Left lung (tissue), 10 donors: ENCODE results near the gene EYA2. TPM values are rescaled to one million over a fixed set of nuclear protein-coding genes. Genes with fewer than 3 reads are reported as not detected.

ENCODE experiments used
- ATAC-seq: fragments of 200-7000 bp; cut with Tn5 transposase; one replicate; pipeline ENCODE4 v1.9.1; 2020; ENCODE audit warnings: moderate library complexity
- DNase-seq, 4 donors: peaks; one replicate each; pipeline ENCODE4 v3.0.0-alpha.2; 2013 to 2020
- H3K27ac ChIP-seq, 2 donors: fragments of 200-600 bp; sonication (generic) in 1 of 2; one replicate each; pipeline versions ENCODE4 v1.5.0 to v1.8.0; 2020 to 2021
- H3K27me3 ChIP-seq, 2 donors: fragments of 200-600 bp; sonication (generic) in 1 of 2; one replicate each; pipeline versions ENCODE4 v1.5.0 to v1.8.0; 2020 to 2021
- H3K36me3 ChIP-seq, 2 donors: fragments of 200-600 bp; sonication (generic) in 1 of 2; one replicate each; pipeline versions ENCODE4 v1.5.0 to v1.8.0; 2020 to 2021
- H3K4me1 ChIP-seq, 2 donors: fragments of 200-600 bp; one replicate each; pipeline ENCODE4 v1.8.0; 2021
- H3K4me3 ChIP-seq, 2 donors: fragments of 200-600 bp; sonication (generic) in 1 of 2; one replicate each; pipeline versions ENCODE4 v1.5.0 to v1.8.0; 2020 to 2021; ENCODE audit warnings: mild to moderate bottlenecking in 1 of 2
- H3K9me3 ChIP-seq, 2 donors: fragments of 200-600 bp; sonication (generic) in 1 of 2; one replicate each; pipeline versions ENCODE4 v1.5.0 to v1.8.0; 2020 to 2021
- CTCF ChIP-seq, 2 donors: fragments of 200-600 bp; sonication (generic) in 1 of 2; IDR thresholded peaks; one replicate each; pipeline versions ENCODE4 v1.5.0 to v1.8.0; 2021; ENCODE audit warnings: antibody characterized with exemption in 2 of 2
- intact Hi-C, 2 donors: fragments of 100-400 bp; cut with DNase I; formaldehyde crosslinking; loops; one replicate each; pipeline versions ENCODE4 v1.11.2 to v1.14.2; 2022
- polyA plus RNA-seq, 6 donors: library from polyadenylated mRNA; unstranded; fragments of 120-200 nt; gene quantifications; one replicate each; pipeline ENCODE4 v1.2.1, GENCODE V29; 2013; ENCODE audit not compliant: insufficient read length in 6 of 6
- total RNA-seq, 2 donors: library from RNA; stranded (reverse); fragmentation: NEBNext Ultra II Directional; extraction: Animal tissue kit (Norgen Biotek cat#: 25700); gene quantifications; one replicate each; pipeline ENCODE4 v1.2.1, GENCODE V29; 2021
- donor health status: DM: no; HTN: yes; CAD: no.
- donor health status: DM: no; HTN: no; CAD: no.

EYA2 gene
- total and polyA plus RNA-seq, 8 donors: 0.77 to 2.3 (median 1.2) TPM

- H3K27me3 ChIP-seq: peaks cover 0 to 2% of the 10 kb centered on the region in 2 donors
- H3K36me3 ChIP-seq: no peaks in the 10 kb centered on the region
- ATAC-seq (no peak), DNase-seq (no peak)
- H3K27ac ChIP-seq: no peak overlapping the region
- H3K4me1 ChIP-seq: no peaks in the 10 kb centered on the region
- no peak overlapping the region for H3K4me3 ChIP-seq
- no peak for TF ChIP-seq CTCF (IDR thresholded peaks at IDR 0.05)
- H3K9me3 ChIP-seq: no peaks in the 10 kb centered on the region
- intact Hi-C loops: no loop called here
Observed at GRCh38 chr20:47035026-47035590, 140.5 kb downstream of the EYA2 start.

- H3K36me3 ChIP-seq: no peaks in the 10 kb centered on the region
- intact Hi-C loops: no loop called here
- no peak for ATAC-seq
Observed at GRCh38 chr20:47036091-47036870, 141.6 kb downstream of the EYA2 start.

GRCh38 chr20:47038566-47039560 lies 144.2 kb downstream of the EYA2 start:
- intact Hi-C loops: no loop called here
- DNase-seq (peak in 2 of 4 donors; percentile 23 to 71), ATAC-seq (no peak)
- Histone ChIP-seq H3K27me3 (peaks cover 6 to 23% of the 10 kb centered on the region in 2 donors), H3K36me3 (no peaks in the 10 kb centered on the region), H3K4me1 (no peaks in the 10 kb centered on the region), H3K27ac (no peak overlapping the region), H3K9me3 (no peaks in the 10 kb centered on the region), H3K4me3 (no peak overlapping the region)
- TF ChIP-seq CTCF (IDR thresholded peaks at IDR 0.05): no peak

More at GRCh38 chr20:47036091-47036870, 141.6 kb downstream of the EYA2 start:
- H3K4me3 ChIP-seq: no peak overlapping the region
- no peak for TF ChIP-seq CTCF (IDR thresholded peaks at IDR 0.05)
- H3K27me3 ChIP-seq: peaks cover 0 to 14% of the 10 kb centered on the region in 2 donors
- no peaks in the 10 kb centered on the region for H3K4me1 ChIP-seq
- no peaks in the 10 kb centered on the region for H3K9me3 ChIP-seq
- H3K27ac ChIP-seq: no peak overlapping the region
- DNase-seq: no peak

- ATAC-seq: no peak
- DNase-seq: no peak
- intact Hi-C loops: no loop called here
Observed at GRCh38 chr20:47040506-47041125, 146.0 kb downstream of the EYA2 start.

More at GRCh38 chr20:47040506-47041125, 146.0 kb downstream of the EYA2 start:
- Histone ChIP-seq H3K27ac (no peak overlapping the region), H3K27me3 (peaks cover 6 to 23% of the 10 kb centered on the region in 2 donors), H3K4me1 (no peaks in the 10 kb centered on the region), H3K9me3 (peaks cover 0 to 10% of the 10 kb centered on the region in 2 donors), H3K4me3 (no peak overlapping the region), H3K36me3 (no peaks in the 10 kb centered on the region)
- no peak for TF ChIP-seq CTCF (IDR thresholded peaks at IDR 0.05)
